Stimulated activated memory B cell treated with anti-CD40 and anti-IgM and Interleukin-4, amounts not matched to agents 10 μg/mL and 1 μg/mL and 100 μg/mL, for 72 hours (primary cell): Measurements from ENCODE around the gene ZCCHC2.

Source experiments
- ATAC-seq: fragments of 150-1000 bp; cut with Tn5 transposase; 2 replicates; pipeline ENCODE4 v1.10.0; 2021
- H3K27ac Mint-ChIP-seq: one replicate; pipeline ENCODE4 v1.8.0; 2022; ENCODE audit warnings: mild to moderate bottlenecking, mixed read lengths
- H3K27me3 Mint-ChIP-seq: one replicate; pipeline ENCODE4 v1.8.0; 2022; ENCODE audit warnings: mixed read lengths
- H3K36me3 Mint-ChIP-seq: one replicate; pipeline ENCODE4 v1.8.0; 2022; ENCODE audit warnings: mixed read lengths
- H3K4me1 Mint-ChIP-seq: one replicate; pipeline ENCODE4 v1.8.0; 2022; ENCODE audit warnings: mixed read lengths
- H3K4me3 Mint-ChIP-seq: one replicate; pipeline ENCODE4 v1.8.0; 2022; ENCODE audit warnings: mild to moderate bottlenecking, moderate library complexity, mixed read lengths
- H3K9me3 Mint-ChIP-seq: one replicate; pipeline ENCODE4 v1.8.0; 2022; ENCODE audit warnings: mixed read lengths

The ZCCHC2 gene

GRCh38 chr18:62545098-62545497 lies 22.3 kb downstream of the ZCCHC2 start:
- H3K27ac Mint-ChIP-seq, result no peak overlapping the region
- H3K4me1 Mint-ChIP-seq, result peaks cover 5% of the 10 kb centered on the region
- no peak overlapping the region for H3K4me3 Mint-ChIP-seq
- no peaks in the 10 kb centered on the region for H3K9me3 Mint-ChIP-seq
- H3K27me3 Mint-ChIP-seq, result no peaks in the 10 kb centered on the region
- H3K36me3 Mint-ChIP-seq, result peaks cover 56% of the 10 kb centered on the region
- ATAC-seq, result no peak

GRCh38 chr18:62549755-62550154 lies 26.9 kb downstream of the ZCCHC2 start:
- no peaks in the 10 kb centered on the region for H3K9me3 Mint-ChIP-seq
- H3K36me3 Mint-ChIP-seq, result peaks cover 59% of the 10 kb centered on the region
- ATAC-seq, result no peak
- H3K27me3 Mint-ChIP-seq, result no peaks in the 10 kb centered on the region
- H3K27ac Mint-ChIP-seq, result no peak overlapping the region
- H3K4me3 Mint-ChIP-seq, result no peak overlapping the region
- H3K4me1 Mint-ChIP-seq, result peaks cover 26% of the 10 kb centered on the region

GRCh38 chr18:62550746-62551145 lies 27.9 kb downstream of the ZCCHC2 start:
- no peak overlapping the region for H3K27ac Mint-ChIP-seq
- peaks cover 59% of the 10 kb centered on the region for H3K36me3 Mint-ChIP-seq
- no peaks in the 10 kb centered on the region for H3K27me3 Mint-ChIP-seq
- no peak overlapping the region for H3K4me3 Mint-ChIP-seq
- peaks cover 26% of the 10 kb centered on the region for H3K4me1 Mint-ChIP-seq
- H3K9me3 Mint-ChIP-seq, result no peaks in the 10 kb centered on the region
- ATAC-seq, result no peak

- peaks cover 65% of the 10 kb centered on the region for H3K36me3 Mint-ChIP-seq
- H3K27me3 Mint-ChIP-seq, result no peaks in the 10 kb centered on the region
Observed at GRCh38 chr18:62551972-62552513, 29.2 kb downstream of the ZCCHC2 start.

GRCh38 chr18:62554061-62554815 lies 31.4 kb downstream of the ZCCHC2 start:
- Mint-ChIP-seq H3K4me3 (no peak overlapping the region), H3K9me3 (no peaks in the 10 kb centered on the region), H3K27ac (no peak overlapping the region), H3K4me1 (peaks cover 41% of the 10 kb centered on the region), H3K36me3 (peaks cover 69% of the 10 kb centered on the region), H3K27me3 (no peaks in the 10 kb centered on the region)
- ATAC-seq, result no peak

More at GRCh38 chr18:62551972-62552513, 29.2 kb downstream of the ZCCHC2 start:
- ATAC-seq, result no peak
- Mint-ChIP-seq H3K27ac (no peak overlapping the region), H3K4me1 (peaks cover 32% of the 10 kb centered on the region), H3K9me3 (no peaks in the 10 kb centered on the region), H3K4me3 (no peak overlapping the region)

- H3K27ac Mint-ChIP-seq, result no peak overlapping the region
- no peak for ATAC-seq
- no peaks in the 10 kb centered on the region for H3K9me3 Mint-ChIP-seq
- H3K4me3 Mint-ChIP-seq, result no peak overlapping the region
- H3K27me3 Mint-ChIP-seq, result no peaks in the 10 kb centered on the region
- peaks cover 71% of the 10 kb centered on the region for H3K36me3 Mint-ChIP-seq
- H3K4me1 Mint-ChIP-seq, result peaks cover 41% of the 10 kb centered on the region
Observed at GRCh38 chr18:62555135-62555534, 32.3 kb downstream of the ZCCHC2 start.

- ATAC-seq, result no peak
Observed at GRCh38 chr18:62556397-62556796, 33.6 kb downstream of the ZCCHC2 start.

GRCh38 chr18:62558015-62558663 lies 35.3 kb downstream of the ZCCHC2 start:
- H3K4me1 Mint-ChIP-seq, result peaks cover 27% of the 10 kb centered on the region
- peak overlapping the region; percentile 53 for H3K27ac Mint-ChIP-seq
- H3K9me3 Mint-ChIP-seq, result no peaks in the 10 kb centered on the region
- ATAC-seq, result peak; percentile 73
- H3K36me3 Mint-ChIP-seq, result peaks cover 77% of the 10 kb centered on the region
- no peaks in the 10 kb centered on the region for H3K27me3 Mint-ChIP-seq
- H3K4me3 Mint-ChIP-seq, result no peak overlapping the region

More at GRCh38 chr18:62556397-62556796, 33.6 kb downstream of the ZCCHC2 start:
- Mint-ChIP-seq H3K4me3 (no peak overlapping the region), H3K27me3 (no peaks in the 10 kb centered on the region), H3K27ac (no peak overlapping the region), H3K4me1 (peaks cover 38% of the 10 kb centered on the region), H3K36me3 (peaks cover 73% of the 10 kb centered on the region), H3K9me3 (no peaks in the 10 kb centered on the region)

- H3K27ac Mint-ChIP-seq, result no peak overlapping the region
- no peak for ATAC-seq
- H3K4me3 Mint-ChIP-seq, result no peak overlapping the region
- H3K4me1 Mint-ChIP-seq, result no peaks in the 10 kb centered on the region
- H3K36me3 Mint-ChIP-seq, result peaks cover 76% of the 10 kb centered on the region
- no peaks in the 10 kb centered on the region for H3K27me3 Mint-ChIP-seq
- no peaks in the 10 kb centered on the region for H3K9me3 Mint-ChIP-seq
Observed at GRCh38 chr18:62564044-62564443, 41.2 kb downstream of the ZCCHC2 start.

- H3K4me1 Mint-ChIP-seq, result no peaks in the 10 kb centered on the region
- H3K9me3 Mint-ChIP-seq, result peaks cover 3% of the 10 kb centered on the region
- H3K4me3 Mint-ChIP-seq, result no peak overlapping the region
- no peak overlapping the region for H3K27ac Mint-ChIP-seq
- H3K36me3 Mint-ChIP-seq, result peaks cover 77% of the 10 kb centered on the region
- ATAC-seq, result no peak
- no peaks in the 10 kb centered on the region for H3K27me3 Mint-ChIP-seq
Observed at GRCh38 chr18:62566199-62566598, 43.4 kb downstream of the ZCCHC2 start.

GRCh38 chr18:62566818-62567217 lies 44.0 kb downstream of the ZCCHC2 start:
- no peak overlapping the region for H3K27ac Mint-ChIP-seq
- no peak for ATAC-seq

GRCh38 chr18:62569081-62569655 lies 46.3 kb downstream of the ZCCHC2 start:
- H3K27me3 Mint-ChIP-seq, result no peaks in the 10 kb centered on the region
- peaks cover 3% of the 10 kb centered on the region for H3K9me3 Mint-ChIP-seq
- ATAC-seq, result no peak
- no peaks in the 10 kb centered on the region for H3K4me1 Mint-ChIP-seq
- H3K36me3 Mint-ChIP-seq, result peaks cover 80% of the 10 kb centered on the region
- no peak overlapping the region for H3K4me3 Mint-ChIP-seq
- H3K27ac Mint-ChIP-seq, result no peak overlapping the region

More at GRCh38 chr18:62566818-62567217, 44.0 kb downstream of the ZCCHC2 start:
- Mint-ChIP-seq H3K4me1 (no peaks in the 10 kb centered on the region), H3K36me3 (peaks cover 75% of the 10 kb centered on the region), H3K4me3 (no peak overlapping the region), H3K27me3 (no peaks in the 10 kb centered on the region), H3K9me3 (peaks cover 3% of the 10 kb centered on the region)

- H3K4me3 Mint-ChIP-seq, result no peak overlapping the region
- ATAC-seq, result no peak
- H3K27me3 Mint-ChIP-seq, result no peaks in the 10 kb centered on the region
- H3K27ac Mint-ChIP-seq, result no peak overlapping the region
- H3K4me1 Mint-ChIP-seq, result peaks cover 6% of the 10 kb centered on the region
- H3K9me3 Mint-ChIP-seq, result peaks cover 3% of the 10 kb centered on the region
- peaks cover 90% of the 10 kb centered on the region for H3K36me3 Mint-ChIP-seq
Observed at GRCh38 chr18:62571037-62571436, 48.2 kb downstream of the ZCCHC2 start.

- H3K27me3 Mint-ChIP-seq, result no peaks in the 10 kb centered on the region
Observed at GRCh38 chr18:62571648-62572047, 48.8 kb downstream of the ZCCHC2 start.

GRCh38 chr18:62572456-62572855 lies 49.6 kb downstream of the ZCCHC2 start:
- Mint-ChIP-seq H3K36me3 (peaks cover 86% of the 10 kb centered on the region), H3K4me1 (peaks cover 16% of the 10 kb centered on the region), H3K4me3 (no peak overlapping the region), H3K27me3 (no peaks in the 10 kb centered on the region), H3K9me3 (peaks cover 3% of the 10 kb centered on the region), H3K27ac (no peak overlapping the region)
- no peak for ATAC-seq

More at GRCh38 chr18:62571648-62572047, 48.8 kb downstream of the ZCCHC2 start:
- no peak overlapping the region for H3K4me3 Mint-ChIP-seq
- H3K4me1 Mint-ChIP-seq, result peaks cover 9% of the 10 kb centered on the region
- peaks cover 85% of the 10 kb centered on the region for H3K36me3 Mint-ChIP-seq
- H3K9me3 Mint-ChIP-seq, result peaks cover 3% of the 10 kb centered on the region
- no peak for ATAC-seq
- H3K27ac Mint-ChIP-seq, result no peak overlapping the region
